Activated T-cell treated with anti-CD3 and anti-CD28 coated beads, Interleukin-2, amount 50 U/mL, for 72 hours (primary cell): ENCODE results near the gene OPTC. TPM values are rescaled to one million over a fixed set of nuclear protein-coding genes. Genes with fewer than 3 reads are reported as not detected.

Experiments used
- ATAC-seq, 2 donors: fragments of 150-1000 bp; cut with Tn5 transposase; replicated peaks in 1 of 2; 2 replicates each; pipeline ENCODE4 v1.10.0; 2021; ENCODE audit warnings: moderate library complexity in 2 of 2, mild to moderate bottlenecking in 1 of 2
- DNase-seq, 2 donors: peaks; one replicate each; pipeline ENCODE4 v3.0.0; 2021 to 2022; ENCODE audit warnings: mixed read lengths in 1 of 2
- H3K27ac Mint-ChIP-seq: one replicate; pipeline ENCODE4 v1.8.0; 2022; ENCODE audit warnings: mild to moderate bottlenecking, moderate library complexity, mixed read lengths
- H3K27me3 Mint-ChIP-seq: one replicate; pipeline ENCODE4 v1.8.0; 2022; ENCODE audit warnings: low read depth, mixed read lengths
- H3K36me3 Mint-ChIP-seq, 2 donors: one replicate each; pipeline ENCODE4 v1.8.0; 2022; ENCODE audit warnings: mixed read lengths in 2 of 2, mild to moderate bottlenecking in 1 of 2; ENCODE audit not compliant: insufficient read depth in 2 of 2
- H3K4me1 Mint-ChIP-seq: one replicate; pipeline ENCODE4 v1.8.0; 2022; ENCODE audit warnings: low read depth, mixed read lengths
- H3K4me3 Mint-ChIP-seq, 2 donors: one replicate each; pipeline ENCODE4 v1.8.0; 2022; ENCODE audit warnings: mild to moderate bottlenecking in 2 of 2, mixed read lengths in 2 of 2, moderate library complexity in 2 of 2
- H3K9me3 Mint-ChIP-seq, 2 donors: one replicate each; pipeline ENCODE4 v1.8.0; 2022; ENCODE audit warnings: mixed read lengths in 2 of 2
- total RNA-seq, 2 donors: library from RNA; stranded (reverse); gene quantifications; one replicate each; pipeline ENCODE4 v1.2.3, GENCODE V29; 2022

OPTC gene
- total RNA-seq, 2 donors from 2014 or later, result not detected

DNA sequence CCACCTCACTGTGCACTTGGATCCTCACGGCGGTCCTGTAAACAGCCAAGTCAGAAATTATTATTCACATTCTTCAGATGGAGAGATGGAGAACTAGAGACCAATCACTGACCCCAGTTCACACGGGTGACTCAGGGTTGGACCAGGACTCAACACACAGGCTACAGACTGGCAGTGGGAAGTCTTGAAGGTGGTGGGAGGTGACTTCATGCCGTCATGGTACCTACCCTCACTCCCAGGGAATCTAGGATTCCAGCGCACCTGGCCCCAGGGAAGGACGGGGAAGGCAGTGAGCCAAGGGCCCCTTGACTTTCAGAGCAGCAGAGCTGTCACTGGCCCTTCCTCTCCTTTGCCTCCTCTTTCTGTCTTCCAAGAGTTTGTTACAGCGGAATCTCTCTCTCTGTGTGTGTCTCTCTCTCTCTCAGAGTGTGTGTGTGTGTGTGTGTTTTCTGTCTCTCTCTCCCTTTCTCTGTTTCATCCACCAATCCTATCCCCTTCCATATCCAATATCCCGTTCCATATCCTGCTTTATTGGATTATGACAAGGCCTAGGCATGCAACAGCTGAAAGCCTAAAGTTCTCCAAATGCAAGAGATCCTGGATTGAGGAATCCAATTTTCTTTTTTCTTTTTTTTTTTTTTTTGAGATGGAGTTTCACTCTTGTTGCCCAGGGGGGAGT, 11.7 kb downstream of the OPTC start:
- DNase-seq (no peak), ATAC-seq (no peak)
- H3K36me3 Mint-ChIP-seq, result no peaks in the 10 kb centered on the region
- H3K27ac Mint-ChIP-seq, result no peak overlapping the region
- peaks cover 7% of the 10 kb centered on the region for H3K4me1 Mint-ChIP-seq
- no peak overlapping the region for H3K4me3 Mint-ChIP-seq
- H3K9me3 Mint-ChIP-seq, result no peaks in the 10 kb centered on the region
- H3K27me3 Mint-ChIP-seq, result peaks cover 8% of the 10 kb centered on the region

DNA sequence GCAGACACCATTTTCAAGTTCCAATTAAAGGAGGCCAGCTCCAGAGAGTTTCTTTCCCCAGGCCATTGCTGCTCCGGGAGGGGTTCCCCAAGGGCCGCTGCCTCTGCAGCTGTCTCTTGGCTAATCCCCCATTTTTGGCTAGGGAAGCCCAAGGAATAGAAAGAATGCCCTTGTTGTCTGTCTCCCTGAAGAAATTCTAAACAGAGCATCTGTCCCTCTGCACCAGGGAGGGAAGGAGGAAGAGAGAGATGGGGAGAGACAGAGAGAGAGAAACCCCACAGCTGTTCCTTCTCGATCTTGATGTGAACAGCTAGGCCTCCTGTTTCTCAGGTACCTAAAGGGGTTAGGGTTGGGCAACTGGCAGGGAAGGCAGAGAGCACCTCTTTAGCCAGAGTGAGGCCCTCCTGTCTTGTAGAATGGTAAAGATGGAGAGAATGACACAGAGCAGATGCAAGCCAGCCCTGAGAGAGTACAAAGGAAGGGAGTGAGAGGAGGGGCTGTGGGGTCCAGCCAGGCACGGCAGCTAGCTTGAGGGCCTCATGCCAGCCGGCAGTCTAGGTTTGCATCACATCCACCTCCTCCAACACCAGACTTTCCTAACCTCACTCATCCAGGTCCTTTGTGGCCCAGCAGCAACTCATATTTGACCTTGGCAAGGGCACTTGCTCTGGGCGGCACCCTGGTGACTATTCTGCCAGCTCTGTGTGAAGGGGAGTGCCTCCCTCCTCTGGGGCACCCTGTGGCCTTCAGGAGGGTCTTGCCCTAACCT, 13.1 kb downstream of the OPTC start:
- Mint-ChIP-seq H3K36me3 (no peaks in the 10 kb centered on the region), H3K27me3 (peaks cover 8% of the 10 kb centered on the region), H3K9me3 (no peaks in the 10 kb centered on the region), H3K27ac (peak overlapping the region; percentile 44), H3K4me3 (no peak overlapping the region), H3K4me1 (peaks cover 7% of the 10 kb centered on the region)
- DNase-seq, result no peak
- peak; percentile 36 to 38 for ATAC-seq

DNA sequence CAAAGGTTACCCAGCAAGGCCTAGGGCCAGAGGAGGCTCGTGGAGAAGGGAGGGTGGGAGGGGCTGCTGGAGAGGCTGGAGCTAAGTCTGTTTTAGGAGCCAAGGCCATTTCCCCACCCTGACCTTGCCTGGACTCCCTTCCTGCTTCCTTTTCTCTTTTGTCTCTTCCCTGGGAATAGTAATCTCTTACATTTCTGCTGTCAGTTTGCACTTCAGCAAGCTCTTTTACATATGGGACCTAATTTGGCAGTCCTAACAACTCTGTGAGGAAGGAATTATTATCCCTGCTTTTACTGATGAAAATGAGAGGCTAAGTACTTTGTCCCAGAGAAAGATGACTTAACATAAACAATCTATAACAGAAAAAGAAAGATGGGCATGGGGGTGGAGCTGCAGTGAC, 13.8 kb downstream of the OPTC start:
- Mint-ChIP-seq H3K9me3 (no peaks in the 10 kb centered on the region), H3K27me3 (peaks cover 8% of the 10 kb centered on the region), H3K4me3 (no peak overlapping the region), H3K36me3 (no peaks in the 10 kb centered on the region), H3K4me1 (peaks cover 13% of the 10 kb centered on the region), H3K27ac (no peak overlapping the region)
- ATAC-seq (no peak), DNase-seq (no peak)

DNA sequence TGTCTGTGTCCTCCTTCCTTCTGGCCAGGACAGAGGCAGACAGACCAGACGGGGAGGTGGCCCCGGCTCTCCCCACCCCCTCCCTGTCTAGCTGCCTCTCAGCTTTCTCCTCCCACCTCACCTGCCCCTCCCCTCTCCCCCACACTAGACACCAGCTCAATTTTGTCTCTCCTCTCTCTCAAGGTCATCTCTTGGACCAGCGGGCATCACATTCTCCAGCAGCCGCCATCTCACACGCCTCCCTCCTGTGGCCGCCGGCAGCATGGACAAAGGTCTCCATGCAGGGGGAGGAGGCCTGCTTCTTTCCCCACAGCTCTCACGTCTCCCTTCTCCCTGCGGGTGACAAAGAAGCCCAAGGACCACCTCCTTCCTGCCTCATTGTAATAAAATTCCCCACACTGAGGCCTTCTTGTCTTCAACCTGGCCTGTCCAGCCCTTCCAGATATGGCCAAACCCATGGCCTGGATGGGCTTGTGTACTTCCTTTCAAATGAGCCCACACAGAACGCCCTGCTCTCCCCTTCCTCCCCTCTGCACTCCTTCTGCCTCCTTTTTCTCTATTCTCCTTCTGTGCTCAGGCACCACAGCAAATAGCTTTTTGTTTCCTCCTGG, 14.6 kb downstream of the OPTC start:
- DNase-seq (no peak), ATAC-seq (no peak)
- H3K4me3 Mint-ChIP-seq, result no peak overlapping the region
- peaks cover under 1% of the 10 kb centered on the region for H3K27me3 Mint-ChIP-seq
- H3K9me3 Mint-ChIP-seq, result no peaks in the 10 kb centered on the region
- peak overlapping the region; percentile 47 for H3K27ac Mint-ChIP-seq
- peaks cover 22% of the 10 kb centered on the region for H3K4me1 Mint-ChIP-seq
- no peaks in the 10 kb centered on the region for H3K36me3 Mint-ChIP-seq

DNA sequence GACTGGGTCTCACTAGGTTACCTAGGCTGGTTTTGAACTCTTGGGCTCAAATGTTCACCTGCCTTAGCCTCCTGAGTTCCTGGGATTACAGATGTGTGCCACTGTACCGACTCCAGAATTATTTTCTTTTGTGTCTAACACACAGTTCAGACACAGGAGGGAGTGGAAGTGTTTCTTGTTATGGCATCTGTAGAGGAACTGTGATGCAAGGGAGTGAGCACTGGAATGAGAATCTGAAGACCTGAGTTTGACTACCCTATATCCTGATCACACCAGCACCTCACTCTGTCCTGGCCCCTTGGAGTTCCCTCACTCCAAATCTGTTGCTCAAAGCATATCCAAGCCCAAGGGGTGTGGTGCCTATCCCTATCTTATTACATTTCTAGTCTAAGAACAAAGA, 15.2 kb downstream of the OPTC start:
- Mint-ChIP-seq H3K4me3 (no peak overlapping the region), H3K4me1 (peaks cover 27% of the 10 kb centered on the region), H3K36me3 (no peaks in the 10 kb centered on the region), H3K27me3 (no peaks in the 10 kb centered on the region), H3K27ac (peak overlapping the region; percentile 47), H3K9me3 (no peaks in the 10 kb centered on the region)
- ATAC-seq (no peak), DNase-seq (no peak)

DNA sequence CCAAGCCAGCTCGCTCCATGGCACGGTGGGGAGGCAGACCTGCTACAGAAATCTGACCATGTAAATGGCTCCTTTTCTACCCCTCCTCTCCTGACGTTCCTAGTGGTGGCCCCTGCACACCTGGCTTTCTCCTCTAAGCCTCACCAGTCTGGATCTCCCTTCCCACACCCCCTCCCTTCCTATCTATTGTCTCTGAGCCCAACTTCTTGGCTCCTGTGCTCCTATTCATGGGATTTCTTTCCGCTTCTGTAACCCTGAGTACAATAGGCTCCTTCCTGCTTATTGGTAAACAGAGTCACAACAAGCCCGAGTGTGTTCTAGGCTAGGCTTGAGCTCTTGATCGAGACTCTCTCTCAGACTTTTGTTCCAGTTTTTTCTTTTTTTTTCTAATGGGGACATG, 17.6 kb downstream of the OPTC start:
- H3K4me3 Mint-ChIP-seq, result no peak overlapping the region
- ATAC-seq (no peak), DNase-seq (no peak)
- no peaks in the 10 kb centered on the region for H3K27me3 Mint-ChIP-seq
- peaks cover 27% of the 10 kb centered on the region for H3K4me1 Mint-ChIP-seq
- no peak overlapping the region for H3K27ac Mint-ChIP-seq
- H3K9me3 Mint-ChIP-seq, result no peaks in the 10 kb centered on the region
- no peaks in the 10 kb centered on the region for H3K36me3 Mint-ChIP-seq

DNA sequence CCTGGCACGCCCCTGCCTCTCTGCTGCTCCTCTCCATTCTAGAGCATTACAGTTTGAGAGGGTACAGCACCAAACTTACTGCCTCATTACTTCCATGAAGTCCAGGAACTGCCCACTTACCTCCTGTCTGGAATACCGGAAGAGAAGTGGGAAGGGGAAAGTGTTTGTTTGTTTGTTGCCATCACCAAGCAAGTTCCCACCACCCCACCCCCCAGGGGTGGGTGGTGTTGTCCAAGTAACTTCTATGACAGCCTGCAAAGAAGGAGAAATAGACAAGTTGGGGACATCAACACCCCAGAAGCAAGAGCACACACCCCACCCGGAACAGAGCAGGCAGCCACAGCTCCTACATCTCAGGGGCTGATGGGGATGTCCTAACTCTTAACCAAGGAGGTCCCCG, 18.0 kb downstream of the OPTC start:
- Mint-ChIP-seq H3K27me3 (no peaks in the 10 kb centered on the region), H3K36me3 (no peaks in the 10 kb centered on the region), H3K4me1 (peaks cover 27% of the 10 kb centered on the region), H3K9me3 (no peaks in the 10 kb centered on the region), H3K27ac (no peak overlapping the region), H3K4me3 (no peak overlapping the region)
- ATAC-seq (no peak), DNase-seq (no peak)

DNA sequence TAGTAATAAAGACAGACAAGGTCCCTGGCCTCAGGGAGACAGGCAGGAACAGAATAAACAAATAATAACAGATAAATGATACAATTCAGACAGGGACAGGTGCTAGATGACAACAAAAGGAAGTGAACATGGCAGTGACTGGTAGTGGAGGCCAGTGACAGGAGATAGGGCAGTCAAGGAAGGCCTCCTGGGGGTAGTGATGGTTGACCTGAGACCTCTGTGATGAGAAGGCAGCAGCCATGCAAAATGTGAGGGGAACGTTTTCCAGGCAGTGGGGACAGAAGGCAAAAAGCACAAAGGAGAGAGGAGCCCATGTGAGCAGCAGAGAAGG, 18.5 kb downstream of the OPTC start:
- no peaks in the 10 kb centered on the region for H3K27me3 Mint-ChIP-seq
- peak overlapping the region; percentile 36 for H3K27ac Mint-ChIP-seq
- no peaks in the 10 kb centered on the region for H3K9me3 Mint-ChIP-seq
- ATAC-seq (peak; percentile 29), DNase-seq (no peak)
- H3K36me3 Mint-ChIP-seq, result no peaks in the 10 kb centered on the region
- peak overlapping the region; percentile 1 to 81 for H3K4me3 Mint-ChIP-seq
- peaks cover 27% of the 10 kb centered on the region for H3K4me1 Mint-ChIP-seq

DNA sequence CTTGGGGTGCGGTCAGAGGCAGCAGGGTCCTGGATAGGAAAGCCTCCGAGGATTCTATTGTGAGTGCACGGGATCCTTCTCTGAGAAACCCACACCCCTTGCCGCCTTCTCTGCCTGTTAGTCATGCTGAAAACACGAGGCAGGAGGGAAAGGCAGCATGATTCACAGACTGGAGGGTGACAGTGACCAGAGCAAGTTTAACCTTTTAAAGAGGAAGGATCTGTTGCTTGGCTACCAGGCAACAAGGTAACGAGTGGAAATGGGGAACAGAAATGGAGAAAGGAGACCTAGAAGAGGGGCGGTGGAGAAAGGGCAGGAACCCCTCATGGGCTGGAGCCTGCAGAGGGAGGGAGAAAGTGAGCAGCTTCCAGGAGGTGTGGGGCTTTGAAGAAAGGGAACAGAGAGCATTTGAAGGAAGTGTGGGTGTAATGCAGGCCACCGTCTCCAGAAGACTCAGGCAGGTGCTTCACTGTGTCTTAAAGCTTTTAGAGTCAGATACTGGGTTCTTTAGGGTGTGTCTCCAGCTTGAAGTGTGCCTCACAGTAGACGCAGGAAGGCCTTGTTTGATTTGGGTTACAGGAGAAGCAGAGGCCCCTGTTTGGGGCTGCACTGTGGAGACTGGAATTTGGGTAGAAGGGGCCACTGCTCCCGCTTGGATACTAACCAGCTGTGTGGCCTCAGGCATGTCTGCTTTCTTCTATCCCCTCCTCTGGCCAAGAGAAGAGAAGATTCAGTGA, 19.1 kb downstream of the OPTC start:
- Mint-ChIP-seq H3K9me3 (no peaks in the 10 kb centered on the region), H3K36me3 (no peaks in the 10 kb centered on the region), H3K27me3 (no peaks in the 10 kb centered on the region), H3K27ac (peak overlapping the region; percentile 3), H3K4me1 (peaks cover 27% of the 10 kb centered on the region), H3K4me3 (peak overlapping the region; percentile 42 to 81)
- ATAC-seq, result peak; percentile 92 to 93
- peak; percentile 56 to 67 for DNase-seq

DNA sequence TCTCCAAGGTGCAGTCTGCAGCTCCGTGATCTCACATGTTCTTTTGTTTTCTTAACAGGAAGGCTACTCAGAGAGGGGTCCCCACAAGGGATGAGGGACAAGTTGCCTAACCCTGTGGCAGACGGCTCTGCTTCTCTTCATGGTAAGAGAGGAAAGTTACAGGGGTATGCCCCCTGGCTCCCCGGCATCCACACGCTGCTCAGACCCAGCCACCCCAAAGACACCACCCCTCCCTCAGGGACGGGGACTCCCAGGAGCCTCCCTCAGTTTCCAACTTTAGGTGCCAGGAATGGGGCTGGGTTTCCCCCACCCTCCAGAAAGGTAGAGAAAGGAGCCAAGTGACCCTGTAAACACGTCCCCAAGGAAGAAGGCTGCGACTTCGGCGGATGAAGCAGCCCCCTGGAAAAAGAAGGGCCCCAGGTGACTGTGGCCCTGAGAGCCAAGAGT, 19.7 kb downstream of the OPTC start:
- peaks cover 27% of the 10 kb centered on the region for H3K4me1 Mint-ChIP-seq
- H3K4me3 Mint-ChIP-seq, result peak overlapping the region; percentile 42 to 81
- ATAC-seq (peak in 1 of 2 donors; percentile 2), DNase-seq (no peak)
- no peaks in the 10 kb centered on the region for H3K27me3 Mint-ChIP-seq
- H3K9me3 Mint-ChIP-seq, result no peaks in the 10 kb centered on the region
- H3K36me3 Mint-ChIP-seq, result no peaks in the 10 kb centered on the region
- H3K27ac Mint-ChIP-seq, result no peak overlapping the region

DNA sequence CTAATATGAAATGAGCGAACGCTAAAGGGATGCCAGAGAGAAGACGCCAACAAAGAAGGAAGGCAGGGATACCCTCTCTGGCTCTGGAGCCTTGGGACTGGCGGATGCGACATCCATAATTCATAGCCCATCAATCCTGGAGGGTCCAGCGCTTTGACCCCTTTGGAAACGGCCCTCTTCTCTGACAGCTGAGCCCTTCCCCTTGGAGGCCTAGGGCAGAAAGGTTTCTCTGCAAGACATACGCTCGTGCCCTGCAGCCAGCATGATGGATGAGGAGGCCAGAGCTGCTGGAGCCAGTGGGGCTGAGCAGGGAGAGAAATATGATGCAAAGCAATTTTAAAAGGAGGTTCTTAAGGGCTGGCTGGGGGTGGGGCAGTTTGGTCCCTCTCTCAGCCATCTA, 22.2 kb downstream of the OPTC start:
- ATAC-seq (no peak), DNase-seq (no peak)
- H3K4me1 Mint-ChIP-seq, result peaks cover 31% of the 10 kb centered on the region
- no peaks in the 10 kb centered on the region for H3K36me3 Mint-ChIP-seq
- H3K27ac Mint-ChIP-seq, result no peak overlapping the region
- no peaks in the 10 kb centered on the region for H3K27me3 Mint-ChIP-seq
- H3K4me3 Mint-ChIP-seq, result no peak overlapping the region
- H3K9me3 Mint-ChIP-seq, result no peaks in the 10 kb centered on the region

DNA sequence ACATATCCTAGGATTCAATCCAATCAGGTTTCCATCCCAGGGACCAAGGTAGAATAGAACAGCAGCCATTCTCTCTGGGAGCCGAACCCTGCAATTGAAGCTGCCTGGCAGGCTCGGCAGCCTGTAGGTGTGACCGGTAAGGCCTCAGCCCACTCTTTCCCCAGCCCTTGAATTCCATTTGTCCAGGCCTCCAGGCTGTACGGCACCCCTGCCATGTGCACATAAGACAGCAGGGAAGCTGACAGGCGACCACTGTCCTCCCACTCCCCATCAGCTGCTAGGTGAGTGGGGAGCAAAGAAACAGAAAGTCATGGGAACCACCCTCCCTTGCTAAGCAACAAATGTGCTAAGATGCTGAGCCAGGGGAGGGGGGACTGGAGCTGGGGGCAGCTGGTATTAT, 23.0 kb downstream of the OPTC start:
- Mint-ChIP-seq H3K9me3 (no peaks in the 10 kb centered on the region), H3K27ac (no peak overlapping the region), H3K27me3 (no peaks in the 10 kb centered on the region), H3K4me3 (no peak overlapping the region), H3K4me1 (peaks cover 35% of the 10 kb centered on the region), H3K36me3 (no peaks in the 10 kb centered on the region)
- no peak for ATAC-seq
- DNase-seq, result no peak
